ENCODE results near the gene POU2AF2. TPM values are rescaled to one million over a fixed set of nuclear protein-coding genes. Genes with fewer than 3 reads are reported as not detected.

POU2AF2 gene
- total RNA-seq, 1 experiment from 2014 or later, result not detected

GRCh38 chr11:111322534-111322933 is 77.0 kb downstream of the POU2AF2 start:
- in situ Hi-C loops (cut with HindIII; ENCODE audit: low sequenced_read_pairs), result no loop called here
- no peak for DNase-seq (ENCODE audit: low spot score)

- in situ Hi-C loops (cut with HindIII; ENCODE audit: low sequenced_read_pairs), result no loop called here
- no peak for DNase-seq (ENCODE audit: low spot score)
Measured at GRCh38 chr11:111324277-111324720, 78.8 kb downstream of the POU2AF2 start.

GRCh38 chr11:111325259-111325658 is 79.7 kb downstream of the POU2AF2 start:
- no peak for DNase-seq (ENCODE audit: low spot score)
- in situ Hi-C loops (cut with HindIII; ENCODE audit: low sequenced_read_pairs), result no loop called here

GRCh38 chr11:111326824-111327223 is 81.3 kb downstream of the POU2AF2 start:
- in situ Hi-C loops (cut with HindIII; ENCODE audit: low sequenced_read_pairs), result no loop called here
- no peak for DNase-seq (ENCODE audit: low spot score)

- in situ Hi-C loops (cut with HindIII; ENCODE audit: low sequenced_read_pairs), result no loop called here
- peak; percentile 99 for DNase-seq (ENCODE audit: low spot score)
Measured at GRCh38 chr11:111327908-111328624, 82.5 kb downstream of the POU2AF2 start.

- in situ Hi-C loops (cut with HindIII; ENCODE audit: low sequenced_read_pairs), result no loop called here
- DNase-seq (ENCODE audit: low spot score), result peak; percentile 20
Measured at GRCh38 chr11:111329306-111330204, 84.0 kb downstream of the POU2AF2 start.

GRCh38 chr11:111330234-111330893 is 84.8 kb downstream of the POU2AF2 start:
- DNase-seq (ENCODE audit: low spot score), result no peak
- in situ Hi-C loops (cut with HindIII; ENCODE audit: low sequenced_read_pairs), result no loop called here

- in situ Hi-C loops (cut with HindIII; ENCODE audit: low sequenced_read_pairs), result no loop called here
- no peak for DNase-seq (ENCODE audit: low spot score)
Measured at GRCh38 chr11:111331711-111332479, 86.4 kb downstream of the POU2AF2 start.

- in situ Hi-C loops (cut with HindIII; ENCODE audit: low sequenced_read_pairs), result no loop called here
- no peak for DNase-seq (ENCODE audit: low spot score)
Measured at GRCh38 chr11:111334532-111335502, 89.3 kb downstream of the POU2AF2 start.

GRCh38 chr11:111335549-111335948 is 90.0 kb downstream of the POU2AF2 start:
- DNase-seq (ENCODE audit: low spot score), result no peak
- in situ Hi-C loops (cut with HindIII; ENCODE audit: low sequenced_read_pairs), result no loop called here

Other genes with a start within 250 kb of the POU2AF2 start
- not detected in 2 replicates for gene POU2AF3, start 52.8 kb downstream of the POU2AF2 start, total RNA-seq (2014; rRNA removed; shearing (Covaris generic))
- 7.0 and 28.4 TPM in 2 replicates for gene POU2AF1, start 133.6 kb downstream of the POU2AF2 start, total RNA-seq (2014; rRNA removed; shearing (Covaris generic))